HG02798 (cell line): Measurements from ENCODE around the gene APOC3.

Experiments
- ATAC-seq: cut with Tn5 transposase; IDR thresholded peaks from one replicate; pipeline ENCODE4 v1.9.1; 2021; ENCODE audit warnings: mild to moderate bottlenecking; ENCODE audit not compliant: unreplicated experiment, poor library complexity

The APOC3 gene

GRCh38 chr11:116869610-116870009, 39.9 kb downstream of the APOC3 start:
- ATAC-seq: no peak

GRCh38 chr11:116870054-116870453, 40.3 kb downstream of the APOC3 start:
- ATAC-seq: no peak

DNA sequence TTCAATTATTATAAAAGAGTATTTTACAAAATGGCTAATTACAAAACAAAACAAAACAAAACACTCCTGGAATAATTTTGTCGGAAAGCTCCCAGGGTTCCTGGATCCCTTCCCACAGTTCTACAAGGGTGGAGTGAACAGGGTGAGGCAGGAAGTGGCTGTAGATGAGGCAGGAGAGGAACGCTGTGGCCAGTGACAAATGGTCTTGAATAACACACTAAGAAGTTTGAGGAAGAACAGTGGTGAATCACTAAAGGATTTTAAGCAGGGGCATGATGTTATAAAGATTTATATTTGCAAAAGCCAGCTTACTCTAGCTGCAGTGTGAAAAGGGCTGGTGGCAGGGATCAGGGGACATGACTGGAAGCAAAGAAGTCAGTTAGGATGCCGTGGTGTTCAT, 41.5 kb downstream of the APOC3 start:
- ATAC-seq: no peak

DNA sequence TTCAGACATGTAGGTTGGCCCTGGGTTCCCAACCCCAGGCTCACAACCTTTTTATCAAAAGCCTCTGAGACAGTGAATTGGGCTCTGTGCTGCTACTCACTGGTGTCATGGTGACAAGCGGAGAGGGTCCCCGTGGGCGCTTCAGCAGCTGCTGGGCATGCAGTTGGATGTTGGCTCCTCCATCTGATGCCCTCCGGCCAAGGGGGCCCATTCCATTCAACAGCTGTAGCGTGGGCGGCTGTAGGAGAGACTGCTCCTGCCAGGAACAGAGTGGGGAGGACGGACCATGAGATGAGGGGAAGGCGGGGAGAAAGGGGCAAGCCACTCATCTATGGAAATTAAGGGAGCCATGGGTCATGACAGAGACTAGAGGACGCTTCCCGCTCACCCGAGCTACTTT, 43.7 kb downstream of the APOC3 start:
- no peak for ATAC-seq

DNA sequence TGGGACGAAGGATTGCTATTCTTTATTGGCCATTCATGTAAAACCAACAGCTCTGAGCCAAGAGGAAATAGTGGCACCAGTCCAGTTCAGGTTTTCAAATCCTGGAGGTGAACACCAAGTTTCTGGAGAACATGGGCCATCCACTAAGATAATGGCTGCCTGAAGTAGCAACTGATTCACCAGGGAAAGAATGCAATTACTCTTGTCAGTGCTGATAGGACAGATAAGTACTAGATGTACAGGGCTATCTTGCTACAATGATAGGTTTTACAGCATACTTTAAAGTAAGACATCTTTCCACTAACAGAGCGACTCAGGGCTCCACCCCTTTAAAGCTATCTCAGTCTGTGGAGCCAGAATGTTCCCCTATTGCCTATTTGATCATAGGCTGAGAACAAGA, 44.5 kb downstream of the APOC3 start:
- ATAC-seq: no peak

GRCh38 chr11:116875194-116875593, 45.5 kb downstream of the APOC3 start:
- ATAC-seq: no peak

GRCh38 chr11:116876656-116877055, 46.9 kb downstream of the APOC3 start:
- no peak for ATAC-seq

GRCh38 chr11:116879800-116880625, 50.3 kb downstream of the APOC3 start:
- ATAC-seq: no peak

DNA sequence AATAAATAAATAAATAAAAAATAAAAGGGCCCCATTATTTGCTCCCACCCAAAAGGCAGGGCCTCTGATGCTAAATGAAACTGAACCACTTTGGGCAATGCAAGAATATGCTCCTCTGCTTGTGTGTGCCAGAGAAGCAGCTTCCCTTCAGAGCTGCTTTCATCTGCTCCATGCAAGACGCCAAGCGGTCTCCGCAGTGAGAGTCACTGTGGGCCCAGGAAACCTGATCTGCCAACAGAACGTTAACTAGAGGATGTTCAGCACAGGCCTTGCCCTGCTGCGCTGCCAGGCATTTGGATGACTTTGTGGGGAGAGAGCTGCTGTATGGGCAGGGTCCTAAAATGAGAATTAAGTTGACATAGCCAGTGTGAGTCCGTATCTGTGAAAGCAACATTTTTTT, 51.4 kb downstream of the APOC3 start:
- ATAC-seq: no peak

GRCh38 chr11:116882386-116882785, 52.7 kb downstream of the APOC3 start:
- ATAC-seq: no peak
